GM18499 (cell line): ENCODE data around the gene FGF9.

Experiments used
- ATAC-seq: cut with Tn5 transposase; IDR thresholded peaks from one replicate; pipeline ENCODE4 v1.9.1; 2021; ENCODE audit warnings: moderate number of reproducible peaks; ENCODE audit not compliant: insufficient read depth, unreplicated experiment

FGF9 gene

GRCh38 chr13:21748166-21748565, 77.3 kb downstream of the FGF9 start:
- no peak for ATAC-seq

GRCh38 chr13:21749410-21749809, 78.5 kb downstream of the FGF9 start:
- ATAC-seq: no peak

GRCh38 chr13:21752501-21752900, 81.6 kb downstream of the FGF9 start:
- no peak for ATAC-seq

- no peak for ATAC-seq
Observed at GRCh38 chr13:21753117-21753729, 82.3 kb downstream of the FGF9 start.
